Inflammatory macrophage (primary cell): ENCODE measurements around the gene APC2.
"Not testable (repeated sequence)": the region's sequence is repeated elsewhere in the genome, so short reads cannot be mapped to it uniquely, and the experiment has no call there.

Experiments
- DNase-seq, 2 donors: peaks; one replicate each; pipeline ENCODE4 v3.0.0-alpha.2; 2020 to 2022

Gene APC2

GRCh38 chr19:1467490-1468273, 17.8 kb downstream of the APC2 start:
- no peak for DNase-seq

GRCh38 chr19:1468274-1468820, 18.4 kb downstream of the APC2 start:
- DNase-seq: no peak

- DNase-seq: peak in 1 of 2 donors; percentile 49
Measured at GRCh38 chr19:1468821-1469254, 18.9 kb downstream of the APC2 start.

- no peak for DNase-seq
Measured at GRCh38 chr19:1469255-1470054, 19.5 kb downstream of the APC2 start.

GRCh38 chr19:1470055-1470304, 20.1 kb downstream of the APC2 start:
- no peak for DNase-seq

GRCh38 chr19:1470305-1471009, 20.5 kb downstream of the APC2 start:
- DNase-seq: no peak

- no peak for DNase-seq
Measured at GRCh38 chr19:1471010-1471514, 21.1 kb downstream of the APC2 start.

- DNase-seq: peak in 1 of 2 donors; percentile 63
Measured at GRCh38 chr19:1471515-1472160, 21.7 kb downstream of the APC2 start.

GRCh38 chr19:1472231-1473084, 22.5 kb downstream of the APC2 start:
- DNase-seq: no peak

- no peak for DNase-seq
Measured at GRCh38 chr19:1473085-1473851, 23.3 kb downstream of the APC2 start.

GRCh38 chr19:1474011-1474764, 24.3 kb downstream of the APC2 start:
- no peak for DNase-seq

GRCh38 chr19:1474765-1475351, 24.9 kb downstream of the APC2 start:
- DNase-seq: no peak

- no peak for DNase-seq
Measured at GRCh38 chr19:1475751-1476437, 26.0 kb downstream of the APC2 start.

GRCh38 chr19:1477056-1477455, 27.1 kb downstream of the APC2 start:
- not testable (repeated sequence) for DNase-seq

GRCh38 chr19:1478934-1479707, 29.2 kb downstream of the APC2 start, which contains the start of gene C19orf25:
C19orf25 (minus strand) TSS chr19:1479215; CDS start chr19:1478903, 312 bp downstream.
- DNase-seq: peak; percentile 97

GRCh38 chr19:1481224-1481892, 31.4 kb downstream of the APC2 start:
- DNase-seq: no peak

- no peak for DNase-seq
Measured at GRCh38 chr19:1481893-1482360, 32.0 kb downstream of the APC2 start.
